GM23338 (cell line): Measurements from ENCODE around the gene RNF17. TPM values are rescaled to one million over a fixed set of nuclear protein-coding genes. Genes with fewer than 3 reads are reported as not detected.

Experiments
- ATAC-seq: fragments of 200-7000 bp; cut with Tn5 transposase; 3 replicates; pipeline ENCODE4 v1.9.1; 2020
- DNase-seq: peaks from one replicate; pipeline ENCODE4 v3.0.0-alpha.2; 2015; ENCODE audit warnings: low spot score
- H2AFZ ChIP-seq: fragments of 200-600 bp; sonication (generic); 2 replicates; pipeline ENCODE4 v1.8.0; 2016; ENCODE audit warnings: antibody characterized with exemption, mild to moderate bottlenecking, moderate library complexity
- H3F3A ChIP-seq: fragments of 200-600 bp; sonication (generic); replicated peaks from 2 replicates; pipeline ENCODE4 v1.8.0; 2017; ENCODE audit warnings: antibody characterized with exemption, mixed run types, low read depth
- H3K27ac ChIP-seq: fragments of 200-600 bp; sonication (generic); 2 replicates; pipeline ENCODE4 v1.6.1; 2016; ENCODE audit warnings: low read depth
- H3K27me3 ChIP-seq: fragments of 200-600 bp; sonication (generic); 2 replicates; pipeline ENCODE4 v1.8.0; 2016; ENCODE audit warnings: mild to moderate bottlenecking, mixed run types, moderate library complexity; ENCODE audit not compliant: insufficient read depth
- H3K36me3 ChIP-seq: fragments of 200-600 bp; sonication (generic); 2 replicates; pipeline ENCODE4 v1.8.0; 2016; ENCODE audit warnings: mild to moderate bottlenecking; ENCODE audit not compliant: insufficient read depth
- H3K4me1 ChIP-seq: fragments of 200-600 bp; sonication (generic); 2 replicates; pipeline ENCODE4 v1.8.0; 2016; ENCODE audit warnings: mild to moderate bottlenecking, moderate library complexity; ENCODE audit not compliant: insufficient read depth
- H3K4me2 ChIP-seq: fragments of 200-600 bp; sonication (generic); 2 replicates; pipeline ENCODE4 v1.7.1; 2017; ENCODE audit warnings: mixed run types
- H3K4me3 ChIP-seq: fragments of 200-600 bp; sonication (generic); 2 replicates; pipeline ENCODE4 v1.6.1; 2016; ENCODE audit warnings: mixed run types
- H3K79me2 ChIP-seq: fragments of 200-600 bp; sonication (generic); replicated peaks from 2 replicates; pipeline ENCODE4 v1.8.0; 2017; ENCODE audit warnings: mild to moderate bottlenecking; ENCODE audit not compliant: insufficient read depth
- H3K9me2 ChIP-seq: fragments of 200-600 bp; sonication (generic); 2 replicates; pipeline ENCODE4 v1.8.0; 2017; ENCODE audit not compliant: insufficient read depth
- H4K20me1 ChIP-seq: fragments of 200-600 bp; sonication (generic); replicated peaks from 2 replicates; pipeline ENCODE4 v1.8.0; 2017; ENCODE audit warnings: mild to moderate bottlenecking; ENCODE audit not compliant: insufficient read depth
- H3K27ac Mint-ChIP-seq: 2 replicates; pipeline ENCODE4 v1.8.0; 2020; ENCODE audit warnings: inconsistent platforms, mild to moderate bottlenecking, moderate library complexity, mixed read lengths
- H3K27me3 Mint-ChIP-seq: 3 replicates; pipeline ENCODE4 v1.8.0; 2022; ENCODE audit warnings: low read depth, mild to moderate bottlenecking, moderate library complexity, mixed read lengths, inconsistent platforms; ENCODE audit not compliant: insufficient read depth, poor library complexity
- H3K36me3 Mint-ChIP-seq: 3 replicates; pipeline ENCODE4 v1.8.0; 2021; ENCODE audit warnings: low read depth, mild to moderate bottlenecking, inconsistent platforms, moderate library complexity, mixed read lengths
- H3K4me1 Mint-ChIP-seq: 3 replicates; pipeline ENCODE4 v1.8.0; 2020; ENCODE audit warnings: mild to moderate bottlenecking, inconsistent platforms, mixed read lengths
- H3K4me3 Mint-ChIP-seq: 3 replicates; pipeline ENCODE4 v1.8.0; 2021; ENCODE audit warnings: moderate library complexity, mild to moderate bottlenecking, inconsistent platforms, mixed read lengths
- H3K9me3 Mint-ChIP-seq: 3 replicates; pipeline ENCODE4 v1.8.0; 2020; ENCODE audit warnings: moderate library complexity, mild to moderate bottlenecking, inconsistent platforms, mixed read lengths
- CREB1 ChIP-seq: fragments of 250-450 bp; sonication (Bioruptor Pico); IDR thresholded peaks from 2 replicates; pipeline ENCODE4 v1.5.0; 2020; ENCODE audit warnings: low read depth, mild to moderate bottlenecking, moderate library complexity
- EZH2 ChIP-seq: fragments of 200-600 bp; sonication (generic); IDR thresholded peaks from one replicate; pipeline ENCODE4 v1.8.0; 2017; ENCODE audit warnings: antibody characterized with exemption, mild to moderate bottlenecking, low read depth; ENCODE audit not compliant: unreplicated experiment
- JUNB ChIP-seq: IDR thresholded peaks from one replicate; pipeline ENCODE4 v1.6.1; 2016; ENCODE audit warnings: antibody characterized with exemption; ENCODE audit not compliant: unreplicated experiment
- NANOG ChIP-seq: IDR thresholded peaks from 2 replicates; pipeline ENCODE4 v1.6.1; 2016; ENCODE audit warnings: antibody characterized with exemption, borderline replicate concordance
- POLR2AphosphoS5 ChIP-seq: IDR thresholded peaks from 2 replicates; pipeline ENCODE4 v1.6.1; 2016; ENCODE audit warnings: antibody characterized with exemption, low read depth
- STAT1 ChIP-seq: IDR thresholded peaks from one replicate; pipeline ENCODE4 v1.6.1; 2016; ENCODE audit warnings: antibody characterized with exemption; ENCODE audit not compliant: unreplicated experiment
- ZNF114 ChIP-seq: fragments of 250-450 bp; sonication (Bioruptor Pico); IDR thresholded peaks from 2 replicates; pipeline ENCODE4 v1.5.0; 2020; ENCODE audit warnings: mild to moderate bottlenecking, moderate library complexity
- ZNF331 ChIP-seq: fragments of 250-450 bp; sonication (Bioruptor Pico); IDR thresholded peaks from 2 replicates; pipeline ENCODE4 v1.5.0; 2020; ENCODE audit warnings: low read depth, mild to moderate bottlenecking, moderate library complexity
- polyA plus RNA-seq: library from polyadenylated mRNA; unstranded; fragments of >200 nt; fragmentation: Nextera tagmentation; extraction: Ambion mirVana; gene quantifications from 2 replicates; pipeline ENCODE4 v1.2.1, GENCODE V29; 2016
- total RNA-seq: library from RNA; depleted of rRNA; stranded (reverse); fragments of >200 nt; shearing (Covaris generic); gene quantifications from 2 replicates; pipeline ENCODE4 v1.2.3, GENCODE V29; 2014
- TF ChIP-seq, protein P1 (sequence below), 2 experiments: fragments of 200-600 bp in 1 of 2; sonication (generic) in 1 of 2; conservative IDR thresholded peaks; 2 replicates each; pipeline versions ENCODE4 v1.5.1 to v1.6.1; 2016 to 2017; ENCODE audit warnings: antibody characterized with exemption in 2 of 2, low read depth in 2 of 2, mild to moderate bottlenecking in 2 of 2, moderate library complexity in 1 of 2
- TF ChIP-seq, protein P2 (sequence below): IDR thresholded peaks from 2 replicates; pipeline ENCODE4 v1.6.1; 2016; ENCODE audit warnings: antibody characterized with exemption
- TF ChIP-seq, protein P3 (sequence below): fragments of 250-450 bp; sonication (Bioruptor Pico); IDR thresholded peaks from 2 replicates; pipeline ENCODE4 v1.5.0; 2020; ENCODE audit warnings: mild to moderate bottlenecking, moderate library complexity

The RNF17 gene
- total and polyA plus RNA-seq, 2 experiments from 2014 or later: 0.16 TPM; not detected in 1

DNA sequence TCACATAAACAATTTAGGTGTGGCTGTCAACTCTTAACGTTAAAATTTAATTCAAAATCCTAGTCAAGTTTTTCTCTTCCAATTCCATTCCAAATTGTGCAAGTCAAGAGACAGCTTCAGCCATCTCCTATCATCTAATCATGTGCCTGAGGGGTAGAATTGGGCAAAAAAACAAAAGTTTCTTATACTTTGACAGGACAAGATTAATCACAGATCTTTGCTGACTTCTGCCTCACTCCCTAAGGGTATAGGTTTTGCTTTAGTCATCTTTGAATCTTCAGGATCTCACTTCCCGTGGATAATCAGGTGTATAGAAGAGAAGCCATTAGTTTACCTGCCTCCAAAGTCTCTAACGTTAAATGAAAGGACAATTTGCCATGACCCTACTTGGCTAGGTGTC is 24.6 kb downstream of the RNF17 start (continued):
- TF ChIP-seq, protein P1, sequence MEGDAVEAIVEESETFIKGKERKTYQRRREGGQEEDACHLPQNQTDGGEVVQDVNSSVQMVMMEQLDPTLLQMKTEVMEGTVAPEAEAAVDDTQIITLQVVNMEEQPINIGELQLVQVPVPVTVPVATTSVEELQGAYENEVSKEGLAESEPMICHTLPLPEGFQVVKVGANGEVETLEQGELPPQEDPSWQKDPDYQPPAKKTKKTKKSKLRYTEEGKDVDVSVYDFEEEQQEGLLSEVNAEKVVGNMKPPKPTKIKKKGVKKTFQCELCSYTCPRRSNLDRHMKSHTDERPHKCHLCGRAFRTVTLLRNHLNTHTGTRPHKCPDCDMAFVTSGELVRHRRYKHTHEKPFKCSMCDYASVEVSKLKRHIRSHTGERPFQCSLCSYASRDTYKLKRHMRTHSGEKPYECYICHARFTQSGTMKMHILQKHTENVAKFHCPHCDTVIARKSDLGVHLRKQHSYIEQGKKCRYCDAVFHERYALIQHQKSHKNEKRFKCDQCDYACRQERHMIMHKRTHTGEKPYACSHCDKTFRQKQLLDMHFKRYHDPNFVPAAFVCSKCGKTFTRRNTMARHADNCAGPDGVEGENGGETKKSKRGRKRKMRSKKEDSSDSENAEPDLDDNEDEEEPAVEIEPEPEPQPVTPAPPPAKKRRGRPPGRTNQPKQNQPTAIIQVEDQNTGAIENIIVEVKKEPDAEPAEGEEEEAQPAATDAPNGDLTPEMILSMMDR (conservative IDR thresholded peaks at IDR 0.05; ENCODE audit: low read depth in 2 of 2): no peak
- TF ChIP-seq EZH2 (no peak), ZNF331 (CRISPR knock-in tag) (no peak), JUNB (no peak), STAT1 (no peak), NANOG (no peak)

DNA sequence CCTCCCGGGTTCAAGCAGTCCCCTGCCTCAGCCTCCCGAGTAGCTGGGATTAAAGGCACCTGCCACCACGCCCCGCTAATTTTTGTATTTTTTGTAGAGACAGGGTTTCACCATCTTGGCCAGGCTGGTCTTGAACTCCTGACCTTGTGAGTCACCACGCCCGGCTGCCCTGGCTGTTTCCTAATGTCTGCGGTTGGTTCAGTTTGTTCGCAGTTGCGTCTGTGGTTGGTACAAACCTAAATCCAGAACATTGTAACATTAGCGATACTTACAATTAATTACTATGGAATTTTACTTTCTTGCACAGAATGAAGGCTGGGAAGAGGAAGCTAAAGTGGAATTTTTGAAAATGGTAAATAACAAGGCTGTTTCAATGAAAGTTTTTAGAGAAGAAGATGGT is 38.1 kb downstream of the RNF17 start:
- Mint-ChIP-seq H3K4me3 (no peak overlapping the region), H3K36me3 (no peaks in the 10 kb centered on the region), H3K9me3 (no peaks in the 10 kb centered on the region), H3K27ac (no peak overlapping the region), H3K27me3 (no peaks in the 10 kb centered on the region), H3K4me1 (no peaks in the 10 kb centered on the region)
- ATAC-seq (no peak), DNase-seq (no peak)
- Histone ChIP-seq H3K4me1 (no peaks in the 10 kb centered on the region), H3K36me3 (no peaks in the 10 kb centered on the region), H3K4me2 (no peak overlapping the region), H3K4me3 (no peak overlapping the region), H3K27me3 (no peaks in the 10 kb centered on the region), H3K27ac (no peak overlapping the region), H3K79me2 (no peaks in the 10 kb centered on the region), H3K9me2 (no peaks in the 10 kb centered on the region), H2AFZ (no peak overlapping the region), H3F3A (no peaks in the 10 kb centered on the region), H4K20me1 (no peaks in the 10 kb centered on the region)
- TF ChIP-seq POLR2AphosphoS5: no peak
- TF ChIP-seq, protein P2, sequence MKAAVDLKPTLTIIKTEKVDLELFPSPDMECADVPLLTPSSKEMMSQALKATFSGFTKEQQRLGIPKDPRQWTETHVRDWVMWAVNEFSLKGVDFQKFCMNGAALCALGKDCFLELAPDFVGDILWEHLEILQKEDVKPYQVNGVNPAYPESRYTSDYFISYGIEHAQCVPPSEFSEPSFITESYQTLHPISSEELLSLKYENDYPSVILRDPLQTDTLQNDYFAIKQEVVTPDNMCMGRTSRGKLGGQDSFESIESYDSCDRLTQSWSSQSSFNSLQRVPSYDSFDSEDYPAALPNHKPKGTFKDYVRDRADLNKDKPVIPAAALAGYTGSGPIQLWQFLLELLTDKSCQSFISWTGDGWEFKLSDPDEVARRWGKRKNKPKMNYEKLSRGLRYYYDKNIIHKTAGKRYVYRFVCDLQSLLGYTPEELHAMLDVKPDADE: no peak
- no peak for TF ChIP-seq ZNF114
- TF ChIP-seq STAT1: no peak

DNA sequence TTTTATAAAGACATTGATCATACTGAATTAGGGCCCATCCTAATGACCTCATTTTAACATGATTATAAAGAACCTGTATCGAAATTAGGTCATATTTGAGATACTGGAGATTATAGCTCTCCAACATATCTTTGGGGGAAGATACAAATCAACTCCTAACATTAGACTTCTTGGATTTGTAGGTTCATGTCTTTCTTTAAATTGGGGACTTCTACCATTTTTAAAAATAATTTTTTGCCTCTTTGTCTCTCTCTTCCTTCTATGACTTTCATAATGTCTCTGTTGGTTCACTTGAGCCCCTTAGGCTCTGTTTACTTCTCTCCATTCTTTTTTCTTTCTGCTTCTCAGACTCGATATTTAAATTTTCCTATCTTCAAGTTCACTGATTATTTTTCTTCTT is 57.2 kb downstream of the RNF17 start:
- Histone ChIP-seq H3K79me2 (no peaks in the 10 kb centered on the region), H3F3A (no peaks in the 10 kb centered on the region), H3K27me3 (no peaks in the 10 kb centered on the region), H3K4me3 (no peak overlapping the region), H3K4me1 (no peaks in the 10 kb centered on the region), H4K20me1 (no peaks in the 10 kb centered on the region), H3K4me2 (no peak overlapping the region), H3K36me3 (no peaks in the 10 kb centered on the region), H3K27ac (no peak overlapping the region), H2AFZ (no peak overlapping the region), H3K9me2 (no peaks in the 10 kb centered on the region)
- ATAC-seq (no peak), DNase-seq (no peak)
- Mint-ChIP-seq H3K27ac (no peak overlapping the region), H3K27me3 (peaks cover 4% of the 10 kb centered on the region), H3K4me3 (no peak overlapping the region), H3K9me3 (no peaks in the 10 kb centered on the region), H3K36me3 (no peaks in the 10 kb centered on the region), H3K4me1 (peaks cover 4% of the 10 kb centered on the region; the same call in 1 of the 3 replicates)
- TF ChIP-seq CREB1 (CRISPR knock-in tag): no peak
- TF ChIP-seq, protein P3, sequence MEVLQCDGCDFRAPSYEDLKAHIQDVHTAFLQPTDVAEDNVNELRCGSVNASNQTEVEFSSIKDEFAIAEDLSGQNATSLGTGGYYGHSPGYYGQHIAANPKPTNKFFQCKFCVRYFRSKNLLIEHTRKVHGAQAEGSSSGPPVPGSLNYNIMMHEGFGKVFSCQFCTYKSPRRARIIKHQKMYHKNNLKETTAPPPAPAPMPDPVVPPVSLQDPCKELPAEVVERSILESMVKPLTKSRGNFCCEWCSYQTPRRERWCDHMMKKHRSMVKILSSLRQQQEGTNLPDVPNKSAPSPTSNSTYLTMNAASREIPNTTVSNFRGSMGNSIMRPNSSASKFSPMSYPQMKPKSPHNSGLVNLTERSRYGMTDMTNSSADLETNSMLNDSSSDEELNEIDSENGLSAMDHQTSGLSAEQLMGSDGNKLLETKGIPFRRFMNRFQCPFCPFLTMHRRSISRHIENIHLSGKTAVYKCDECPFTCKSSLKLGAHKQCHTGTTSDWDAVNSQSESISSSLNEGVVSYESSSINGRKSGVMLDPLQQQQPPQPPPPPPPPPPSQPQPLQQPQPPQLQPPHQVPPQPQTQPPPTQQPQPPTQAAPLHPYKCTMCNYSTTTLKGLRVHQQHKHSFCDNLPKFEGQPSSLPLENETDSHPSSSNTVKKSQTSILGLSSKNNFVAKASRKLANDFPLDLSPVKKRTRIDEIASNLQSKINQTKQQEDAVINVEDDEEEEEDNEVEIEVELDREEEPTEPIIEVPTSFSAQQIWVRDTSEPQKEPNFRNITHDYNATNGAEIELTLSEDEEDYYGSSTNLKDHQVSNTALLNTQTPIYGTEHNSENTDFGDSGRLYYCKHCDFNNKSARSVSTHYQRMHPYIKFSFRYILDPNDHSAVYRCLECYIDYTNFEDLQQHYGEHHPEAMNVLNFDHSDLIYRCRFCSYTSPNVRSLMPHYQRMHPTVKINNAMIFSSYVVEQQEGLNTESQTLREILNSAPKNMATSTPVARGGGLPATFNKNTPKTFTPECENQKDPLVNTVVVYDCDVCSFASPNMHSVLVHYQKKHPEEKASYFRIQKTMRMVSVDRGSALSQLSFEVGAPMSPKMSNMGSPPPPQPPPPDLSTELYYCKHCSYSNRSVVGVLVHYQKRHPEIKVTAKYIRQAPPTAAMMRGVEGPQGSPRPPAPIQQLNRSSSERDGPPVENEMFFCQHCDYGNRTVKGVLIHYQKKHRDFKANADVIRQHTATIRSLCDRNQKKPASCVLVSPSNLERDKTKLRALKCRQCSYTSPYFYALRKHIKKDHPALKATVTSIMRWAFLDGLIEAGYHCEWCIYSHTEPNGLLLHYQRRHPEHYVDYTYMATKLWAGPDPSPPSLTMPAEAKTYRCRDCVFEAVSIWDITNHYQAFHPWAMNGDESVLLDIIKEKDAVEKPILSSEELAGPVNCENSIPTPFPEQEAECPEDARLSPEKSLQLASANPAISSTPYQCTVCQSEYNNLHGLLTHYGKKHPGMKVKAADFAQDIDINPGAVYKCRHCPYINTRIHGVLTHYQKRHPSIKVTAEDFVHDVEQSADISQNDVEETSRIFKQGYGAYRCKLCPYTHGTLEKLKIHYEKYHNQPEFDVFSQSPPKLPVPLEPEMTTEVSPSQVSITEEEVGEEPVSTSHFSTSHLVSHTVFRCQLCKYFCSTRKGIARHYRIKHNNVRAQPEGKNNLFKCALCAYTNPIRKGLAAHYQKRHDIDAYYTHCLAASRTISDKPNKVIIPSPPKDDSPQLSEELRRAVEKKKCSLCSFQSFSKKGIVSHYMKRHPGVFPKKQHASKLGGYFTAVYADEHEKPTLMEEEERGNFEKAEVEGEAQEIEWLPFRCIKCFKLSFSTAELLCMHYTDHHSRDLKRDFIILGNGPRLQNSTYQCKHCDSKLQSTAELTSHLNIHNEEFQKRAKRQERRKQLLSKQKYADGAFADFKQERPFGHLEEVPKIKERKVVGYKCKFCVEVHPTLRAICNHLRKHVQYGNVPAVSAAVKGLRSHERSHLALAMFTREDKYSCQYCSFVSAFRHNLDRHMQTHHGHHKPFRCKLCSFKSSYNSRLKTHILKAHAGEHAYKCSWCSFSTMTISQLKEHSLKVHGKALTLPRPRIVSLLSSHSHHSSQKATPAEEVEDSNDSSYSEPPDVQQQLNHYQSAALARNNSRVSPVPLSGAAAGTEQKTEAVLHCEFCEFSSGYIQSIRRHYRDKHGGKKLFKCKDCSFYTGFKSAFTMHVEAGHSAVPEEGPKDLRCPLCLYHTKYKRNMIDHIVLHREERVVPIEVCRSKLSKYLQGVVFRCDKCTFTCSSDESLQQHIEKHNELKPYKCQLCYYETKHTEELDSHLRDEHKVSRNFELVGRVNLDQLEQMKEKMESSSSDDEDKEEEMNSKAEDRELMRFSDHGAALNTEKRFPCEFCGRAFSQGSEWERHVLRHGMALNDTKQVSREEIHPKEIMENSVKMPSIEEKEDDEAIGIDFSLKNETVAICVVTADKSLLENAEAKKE (CRISPR knock-in tag): no peak
- no peak for TF ChIP-seq STAT1
- TF ChIP-seq, protein P2: no peak
